MCF 10A (cell line): ENCODE measurements around the gene ITGA2B. TPM values are rescaled to one million over a fixed set of nuclear protein-coding genes. Genes with fewer than 3 reads are reported as not detected.
A peak's percentile ranks its signal among the peaks of the same experiment; 100 is the strongest.

Experiments
- BruUV-seq: library from RNA; stranded (reverse); fragments of 400-500 nt; replicated peaks from 2 replicates; lab custom pipeline; 2021; lab: Mats Ljungman, UMichigan
- CTCF ChIA-PET: fragments of 300-600 bp; sonication (Branson Sonifier 250); formaldehyde crosslinking; extraction: SDS; loops from one replicate; lab custom pipeline; 2021; ENCODE audit warnings: antibody characterized with exemption, inconsistent platforms; lab: Yijun Ruan, JAX
- POLR2A ChIA-PET: fragments of 300-600, 350-650 bp; sonication (Branson Sonifier 250); formaldehyde crosslinking; extraction: SDS; loops from one replicate; lab custom pipeline; 2020; ENCODE audit warnings: antibody characterized with exemption, inconsistent platforms; lab: Yijun Ruan, JAX
- DNase-seq: peaks from one replicate; pipeline ENCODE4 v3.0.0-alpha.2; 2018; ENCODE audit not compliant: unreplicated experiment
- H3K27ac Mint-ChIP-seq: one replicate; pipeline ENCODE4 v1.8.0; 2022; ENCODE audit warnings: mild to moderate bottlenecking, low read depth, mixed read lengths; ENCODE audit not compliant: unreplicated experiment
- H3K27me3 Mint-ChIP-seq: one replicate; pipeline ENCODE4 v1.8.0; 2022; ENCODE audit warnings: mixed read lengths; ENCODE audit not compliant: insufficient read depth, unreplicated experiment
- H3K36me3 Mint-ChIP-seq: one replicate; pipeline ENCODE4 v1.8.0; 2022; ENCODE audit warnings: mild to moderate bottlenecking, moderate library complexity, mixed read lengths; ENCODE audit not compliant: insufficient read depth, unreplicated experiment
- H3K4me1 Mint-ChIP-seq: one replicate; pipeline ENCODE4 v1.8.0; 2022; ENCODE audit warnings: mixed read lengths; ENCODE audit not compliant: insufficient read depth, unreplicated experiment
- H3K4me3 Mint-ChIP-seq: one replicate; pipeline ENCODE4 v1.8.0; 2022; ENCODE audit warnings: mild to moderate bottlenecking, moderate library complexity, mixed read lengths; ENCODE audit not compliant: unreplicated experiment
- H3K9me3 Mint-ChIP-seq: one replicate; pipeline ENCODE4 v1.8.0; 2022; ENCODE audit warnings: mixed read lengths; ENCODE audit not compliant: unreplicated experiment
- CTCF ChIP-seq: fragments of 200-600 bp; IDR thresholded peaks from one replicate; pipeline ENCODE4 v1.8.0; 2022; ENCODE audit warnings: antibody characterized with exemption, mild to moderate bottlenecking; ENCODE audit not compliant: unreplicated experiment
- intact Hi-C: fragments of 100-400 bp; cut with micrococcal nuclease; formaldehyde crosslinking; loops from 2 replicates; pipeline ENCODE4 v1.14.1; 2022
- total RNA-seq: library from RNA; stranded (reverse); gene quantifications from 2 replicates; pipeline ENCODE4 v1.2.3, GENCODE V29; 2022

Gene ITGA2B
- total RNA-seq, 1 experiment from 2014 or later, result 0.12 TPM

- no peaks in the 10 kb centered on the region for H3K27me3 Mint-ChIP-seq
- intact Hi-C loops, result no loop called here
- BruUV-seq, result no TSS peak
- H3K27ac Mint-ChIP-seq, result no peak overlapping the region
- H3K4me3 Mint-ChIP-seq, result no peak overlapping the region
- CTCF ChIA-PET, result interaction anchor here (0.6 to 1.0 kb wide), 3 partner anchors 9 to 70 kb away, joined by 3 to 5 read pairs (median 4); no protein-coding TSS in a partner anchor
- no peak for TF ChIP-seq CTCF
- no peak for DNase-seq
- POLR2A ChIA-PET, result interaction anchor here (0.6 to 2.3 kb wide), 4 partner anchors 9 to 114 kb away, joined by 3 to 8 read pairs (median 4); partner anchors contain the start of gene GRN
- H3K9me3 Mint-ChIP-seq, result no peaks in the 10 kb centered on the region
- no peaks in the 10 kb centered on the region for H3K36me3 Mint-ChIP-seq
- peaks cover 12% of the 10 kb centered on the region for H3K4me1 Mint-ChIP-seq
Observed at GRCh38 chr17:44335564-44335963, 53.9 kb downstream of the ITGA2B start.

DNA sequence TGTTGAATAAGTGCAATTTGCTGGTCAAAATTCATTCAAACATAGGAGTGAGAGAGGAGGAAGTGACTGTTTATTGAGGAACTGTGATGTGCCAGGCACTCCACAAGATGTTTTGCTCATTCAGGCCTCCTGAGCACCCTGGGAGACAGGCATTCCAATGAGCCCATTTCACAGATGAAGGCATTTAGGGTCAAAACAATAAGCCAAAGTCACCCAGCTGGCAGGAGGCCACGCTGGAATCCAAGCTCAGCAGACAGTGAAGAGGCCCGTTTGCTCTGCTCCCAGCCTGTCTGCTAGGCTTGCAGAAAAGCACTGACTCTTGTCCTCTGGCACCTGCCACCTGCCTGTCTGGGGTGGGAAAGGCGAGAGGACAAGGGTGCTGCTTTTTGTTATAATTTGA is 54.7 kb downstream of the ITGA2B start:
- no TSS peak for BruUV-seq
- no peak for DNase-seq
- intact Hi-C loops, result no loop called here
- Mint-ChIP-seq H3K9me3 (no peaks in the 10 kb centered on the region), H3K27ac (no peak overlapping the region), H3K4me1 (peaks cover 12% of the 10 kb centered on the region), H3K36me3 (no peaks in the 10 kb centered on the region), H3K4me3 (no peak overlapping the region), H3K27me3 (no peaks in the 10 kb centered on the region)
- ChIA-PET CTCF (interaction anchor here (1.5 kb wide), 1 partner anchor 115 kb away, joined by 3 read pairs; the partner anchor contains the start of gene UBTF), POLR2A (interaction anchor here (1.0 to 2.3 kb wide), 3 partner anchors 10 to 149 kb away, joined by 3 to 8 read pairs (median 4); partner anchors contain the start of gene GRN)
- no peak for TF ChIP-seq CTCF

DNA sequence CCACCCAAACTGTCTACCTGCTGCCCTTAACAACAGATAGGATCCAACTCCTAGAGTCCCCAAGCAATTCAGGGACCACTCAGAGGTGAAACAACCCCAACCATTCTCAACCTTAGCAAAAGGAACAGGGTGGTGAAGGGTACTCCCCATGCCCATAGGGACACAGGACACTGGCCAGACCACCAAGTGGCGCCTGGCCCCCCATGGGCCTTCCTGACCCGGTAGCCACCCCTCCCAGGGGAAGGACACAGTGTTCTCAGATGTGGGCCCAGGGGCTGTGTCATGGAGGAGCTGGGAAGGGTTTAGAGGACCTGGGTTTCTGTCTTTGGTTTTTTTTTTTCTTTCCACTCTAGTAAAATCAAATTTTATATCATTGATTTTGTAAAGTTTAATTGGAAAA is 55.1 kb downstream of the ITGA2B start:
- Mint-ChIP-seq H3K27me3 (no peaks in the 10 kb centered on the region), H3K36me3 (no peaks in the 10 kb centered on the region), H3K9me3 (no peaks in the 10 kb centered on the region), H3K4me1 (peaks cover 12% of the 10 kb centered on the region), H3K4me3 (no peak overlapping the region), H3K27ac (no peak overlapping the region)
- no peak for DNase-seq
- ChIA-PET CTCF (interaction anchor here (1.5 kb wide), 1 partner anchor 114 kb away, joined by 3 read pairs; the partner anchor contains the start of gene UBTF), POLR2A (interaction anchor here (1.0 to 4.6 kb wide), 2 partner anchors 11 to 149 kb away, joined by 4 to 38 read pairs; partner anchors contain the start of gene GRN)
- BruUV-seq, result no TSS peak
- intact Hi-C loops, result no loop called here
- TF ChIP-seq CTCF, result no peak

DNA sequence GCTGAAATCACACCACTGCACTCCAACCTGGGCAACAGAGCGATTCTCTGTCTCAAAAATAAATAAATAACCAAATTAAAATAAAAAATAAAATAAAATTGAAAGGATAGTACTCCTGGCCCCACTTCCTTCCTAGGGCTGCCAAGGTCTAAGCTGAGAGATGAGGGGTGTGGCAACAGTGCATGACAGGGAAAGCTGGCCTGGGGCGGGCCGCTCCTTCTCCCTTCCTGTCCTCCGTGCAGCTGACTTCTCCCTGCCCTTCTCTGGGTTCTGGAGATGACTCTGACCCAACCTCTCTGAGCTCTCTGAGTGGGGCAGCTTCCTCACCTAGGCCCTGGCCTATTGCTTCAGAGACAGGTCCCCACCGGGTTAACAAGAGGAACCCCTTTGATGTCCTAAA is 56.1 kb downstream of the ITGA2B start:
- H3K36me3 Mint-ChIP-seq, result no peaks in the 10 kb centered on the region
- no peak overlapping the region for H3K4me3 Mint-ChIP-seq
- TF ChIP-seq CTCF, result no peak
- no TSS peak for BruUV-seq
- H3K27ac Mint-ChIP-seq, result no peak overlapping the region
- H3K9me3 Mint-ChIP-seq, result no peaks in the 10 kb centered on the region
- CTCF ChIA-PET, result interaction anchor here (0.6 to 3.0 kb wide), 6 partner anchors 10 to 113 kb away, joined by 3 to 20 read pairs (median 4); partner anchors contain the start of genes GRN and UBTF
- H3K27me3 Mint-ChIP-seq, result no peaks in the 10 kb centered on the region
- intact Hi-C loops, result no loop called here
- peak; percentile 55 for DNase-seq
- H3K4me1 Mint-ChIP-seq, result peaks cover 8% of the 10 kb centered on the region
- POLR2A ChIA-PET, result interaction anchor here (1.1 to 4.6 kb wide), 3 partner anchors 9 to 147 kb away, joined by 4 to 38 read pairs (median 17); partner anchors contain the start of genes GRN, SLC25A39 and TMUB2
